SH-SY5Y (cell line): ENCODE results near the gene C20orf204.

ENCODE experiments used
- GATA2 ChIP-seq: IDR thresholded peaks from 2 replicates; pipeline ENCODE4 v1.6.1; 2011; ENCODE audit warnings: mild to moderate bottlenecking, low read depth, low read length
- GATA3 ChIP-seq: IDR thresholded peaks from 2 replicates; pipeline ENCODE4 v1.6.1; 2011; ENCODE audit warnings: low read depth, mild to moderate bottlenecking, low read length, moderate library complexity

DNA sequence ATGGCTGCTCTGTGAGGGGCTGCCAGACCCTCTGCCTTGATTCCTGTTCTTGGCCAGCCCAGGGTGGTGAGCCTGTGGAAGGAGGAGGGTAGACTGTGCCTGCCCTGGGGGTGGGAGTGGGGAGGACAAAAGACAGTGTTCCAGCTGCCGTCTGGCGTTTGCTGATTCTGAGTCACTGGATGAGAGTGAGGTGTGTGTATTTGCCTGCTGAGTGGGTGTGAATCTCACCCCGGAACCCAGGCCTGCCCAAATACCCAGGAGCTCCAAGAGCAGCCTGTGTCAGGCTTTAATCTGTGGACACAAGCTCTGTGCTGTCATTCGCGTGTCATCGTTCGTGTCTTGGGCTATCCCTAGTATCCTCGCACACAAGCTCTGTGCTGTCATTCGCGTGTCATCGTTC is 50.8 kb downstream of the C20orf204 start:
- no peak for TF ChIP-seq GATA2
- TF ChIP-seq GATA3, result no peak
